T-helper 1 cell treated with Interleukin-12 subunit alpha and Interleukin-12 subunit beta and Interleukin-4 antibody, amounts not matched to agents 30 μg/mL and 1 μg/mL, for 36 hours (primary cell): ENCODE measurements around the gene MYO15B.

ENCODE experiments used
- H3K27ac Mint-ChIP-seq: one replicate; pipeline ENCODE4 v1.8.0; 2021; ENCODE audit warnings: mild to moderate bottlenecking, mixed read lengths
- H3K27me3 Mint-ChIP-seq: one replicate; pipeline ENCODE4 v1.8.0; 2021; ENCODE audit warnings: low read depth, mixed read lengths
- H3K36me3 Mint-ChIP-seq: one replicate; pipeline ENCODE4 v1.8.0; 2021; ENCODE audit warnings: low read depth, mixed read lengths
- H3K4me1 Mint-ChIP-seq: one replicate; pipeline ENCODE4 v1.8.0; 2021; ENCODE audit warnings: low read depth, mixed read lengths
- H3K4me3 Mint-ChIP-seq: one replicate; pipeline ENCODE4 v1.8.0; 2021; ENCODE audit warnings: mild to moderate bottlenecking, moderate library complexity, mixed read lengths
- H3K9me3 Mint-ChIP-seq: one replicate; pipeline ENCODE4 v1.8.0; 2021; ENCODE audit warnings: mixed read lengths

MYO15B gene

DNA sequence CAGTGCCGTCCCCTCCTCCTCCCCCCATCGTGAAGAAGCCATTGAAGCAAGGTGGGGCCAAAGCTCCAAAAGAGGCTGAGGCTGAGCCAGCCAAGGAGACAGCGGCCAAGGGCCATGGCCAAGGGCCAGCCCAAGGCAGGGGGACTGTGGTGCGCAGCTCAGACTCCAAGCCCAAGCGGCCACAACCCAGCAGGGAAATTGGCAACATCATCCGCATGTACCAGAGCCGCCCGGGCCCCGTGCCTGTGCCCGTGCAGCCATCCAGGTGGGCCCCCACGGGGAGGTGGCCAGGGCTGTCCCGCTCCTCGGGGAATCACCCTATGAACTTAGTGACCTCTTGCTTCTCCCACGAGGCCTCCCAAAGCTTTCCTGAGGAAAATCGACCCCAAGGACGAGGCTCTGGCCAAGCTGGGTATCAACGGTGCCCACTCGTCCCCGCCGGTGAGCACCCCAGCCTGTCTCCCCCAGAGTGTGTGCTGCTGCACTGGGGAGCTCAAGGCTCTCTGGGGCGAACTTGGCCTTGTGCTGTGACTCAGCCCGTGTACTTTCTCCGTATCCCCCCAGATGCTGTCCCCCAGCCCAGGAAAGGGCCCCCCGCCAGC is 29.0 kb downstream of the MYO15B start:
- Mint-ChIP-seq H3K36me3 (no peaks in the 10 kb centered on the region), H3K4me3 (no peak overlapping the region), H3K27me3 (no peaks in the 10 kb centered on the region), H3K9me3 (no peaks in the 10 kb centered on the region), H3K27ac (no peak overlapping the region), H3K4me1 (no peaks in the 10 kb centered on the region)

DNA sequence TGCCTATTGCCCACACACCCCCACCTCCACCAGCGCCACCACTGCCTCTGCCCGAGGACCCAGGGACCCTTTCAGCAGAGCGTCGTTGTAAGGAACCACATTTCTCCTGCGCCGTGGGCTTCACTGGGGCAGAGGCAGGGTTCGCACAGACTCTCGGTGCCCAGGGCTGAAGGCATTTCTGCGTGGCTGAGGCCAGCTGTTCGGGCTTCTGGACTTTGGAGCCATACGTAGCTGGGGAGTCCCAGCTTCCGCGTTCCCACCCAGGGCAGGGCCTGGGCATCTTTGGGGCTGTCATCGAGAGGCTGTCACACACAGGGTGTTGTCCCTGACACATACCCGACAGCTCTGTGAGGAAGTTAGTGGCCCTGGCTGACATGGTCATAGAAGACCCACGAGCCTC is 29.6 kb downstream of the MYO15B start:
- no peaks in the 10 kb centered on the region for H3K27me3 Mint-ChIP-seq
- no peak overlapping the region for H3K4me3 Mint-ChIP-seq
- no peaks in the 10 kb centered on the region for H3K9me3 Mint-ChIP-seq
- no peaks in the 10 kb centered on the region for H3K36me3 Mint-ChIP-seq
- H3K27ac Mint-ChIP-seq: no peak overlapping the region
- H3K4me1 Mint-ChIP-seq: no peaks in the 10 kb centered on the region

DNA sequence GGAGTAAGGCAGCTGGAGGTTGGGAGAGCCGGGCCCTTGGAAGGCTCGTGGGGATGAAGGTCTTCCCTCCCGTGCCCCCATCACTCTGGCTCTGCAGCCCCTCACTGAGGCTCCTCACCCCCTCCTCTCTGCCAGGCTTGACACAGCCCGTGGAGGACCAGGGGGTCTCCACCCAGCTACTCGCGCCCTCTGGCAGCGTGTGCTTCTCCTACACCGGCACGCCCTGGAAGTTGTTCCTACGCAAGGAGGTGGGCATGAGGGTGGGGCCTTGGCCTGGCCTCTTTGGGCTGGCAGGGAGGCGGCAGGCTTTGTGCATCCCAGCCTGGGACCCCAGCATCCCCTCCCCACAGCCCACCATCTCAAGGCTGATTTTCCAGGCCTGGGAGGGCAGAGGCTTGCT is 30.1 kb downstream of the MYO15B start:
- Mint-ChIP-seq H3K9me3 (no peaks in the 10 kb centered on the region), H3K27ac (no peak overlapping the region), H3K4me3 (no peak overlapping the region)

DNA sequence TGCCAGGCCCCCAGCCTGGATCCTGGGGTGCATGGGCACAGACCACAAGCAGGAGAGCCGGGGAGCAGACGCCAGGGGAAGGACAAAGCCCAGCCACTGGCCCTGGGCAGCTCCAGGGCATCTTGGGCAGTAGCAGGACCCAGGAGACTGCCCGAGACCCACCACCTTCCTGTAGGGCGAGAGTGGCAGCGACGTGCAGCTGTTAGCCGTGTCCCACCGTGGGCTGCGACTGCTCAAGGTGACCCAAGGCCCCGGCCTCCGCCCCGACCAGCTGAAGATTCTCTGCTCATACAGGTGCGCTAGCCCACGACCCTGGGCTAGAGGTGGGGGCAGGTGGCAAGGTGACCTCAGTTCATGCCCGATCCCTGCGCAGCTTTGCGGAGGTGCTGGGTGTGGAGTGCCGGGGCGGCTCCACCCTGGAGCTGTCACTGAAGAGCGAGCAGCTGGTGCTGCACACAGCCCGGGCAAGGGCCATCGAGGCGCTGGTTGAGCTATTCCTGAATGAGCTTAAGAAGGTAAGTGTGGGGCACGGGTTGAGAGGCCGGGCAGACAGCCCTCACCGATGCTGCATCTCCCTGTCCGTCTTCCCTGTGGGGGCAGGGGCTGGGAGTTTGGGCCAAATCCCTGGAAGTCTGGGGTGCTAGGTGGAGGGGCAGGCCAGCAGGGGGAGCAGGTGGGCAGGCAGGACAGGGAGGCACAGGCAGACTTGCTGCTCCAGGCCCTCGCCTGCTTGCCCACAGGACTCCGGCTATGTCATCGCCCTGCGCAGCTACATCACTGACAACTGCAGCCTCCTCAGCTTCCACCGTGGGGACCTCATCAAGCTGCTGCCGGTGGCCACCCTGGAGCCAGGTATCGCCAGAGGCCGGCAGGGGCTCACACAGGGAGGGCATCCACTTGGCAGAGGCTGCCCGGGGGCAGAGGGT is 32.2 kb downstream of the MYO15B start:
- Mint-ChIP-seq H3K4me1 (no peaks in the 10 kb centered on the region), H3K36me3 (no peaks in the 10 kb centered on the region), H3K4me3 (no peak overlapping the region), H3K27ac (no peak overlapping the region), H3K27me3 (no peaks in the 10 kb centered on the region), H3K9me3 (no peaks in the 10 kb centered on the region)

More for the DNA sequence above, 30.1 kb downstream of the MYO15B start:
- H3K27me3 Mint-ChIP-seq: no peaks in the 10 kb centered on the region
- no peaks in the 10 kb centered on the region for H3K36me3 Mint-ChIP-seq
- H3K4me1 Mint-ChIP-seq: no peaks in the 10 kb centered on the region

DNA sequence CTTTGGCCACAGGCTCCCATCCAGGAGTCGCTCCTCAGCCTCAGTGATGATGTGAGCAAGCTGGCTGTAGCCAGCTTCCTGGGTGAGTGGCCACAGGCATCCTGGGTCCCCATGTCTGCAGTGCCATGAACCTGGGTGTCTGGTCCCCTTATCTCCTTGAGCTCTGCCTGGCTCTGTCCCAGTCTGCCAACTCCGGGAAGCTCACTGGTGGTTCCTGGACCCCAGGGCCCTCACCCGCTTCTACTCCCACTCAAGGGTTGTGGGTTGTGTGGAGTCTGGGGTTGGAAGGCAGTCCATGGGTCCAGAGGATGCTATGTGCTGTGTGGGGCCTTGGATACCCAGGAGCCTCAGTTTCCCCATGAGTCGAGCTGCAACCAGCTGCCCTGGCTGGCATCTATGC is 33.9 kb downstream of the MYO15B start:
- Mint-ChIP-seq H3K9me3 (no peaks in the 10 kb centered on the region), H3K4me1 (no peaks in the 10 kb centered on the region), H3K27me3 (no peaks in the 10 kb centered on the region), H3K27ac (no peak overlapping the region), H3K4me3 (no peak overlapping the region), H3K36me3 (no peaks in the 10 kb centered on the region)

DNA sequence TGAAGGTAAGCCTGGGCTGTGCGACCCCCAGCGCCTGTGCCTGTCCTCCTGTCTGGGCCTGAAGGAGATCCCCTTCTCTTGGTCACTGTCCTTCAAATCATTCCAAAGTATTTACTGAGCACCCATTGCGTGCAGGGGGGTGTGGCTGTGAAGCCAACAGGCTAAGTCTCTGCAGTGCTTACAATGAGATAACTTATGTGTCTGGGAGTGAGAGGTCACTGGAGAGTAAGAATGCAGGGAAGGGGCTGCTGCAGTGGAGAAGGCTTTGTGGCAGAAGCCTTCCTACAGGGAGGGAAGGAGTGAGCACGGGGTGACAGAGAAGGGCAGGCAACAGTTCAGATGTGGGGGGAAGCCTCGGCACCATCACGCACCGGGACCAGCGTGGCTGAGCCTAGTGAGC is 34.5 kb downstream of the MYO15B start:
- no peaks in the 10 kb centered on the region for H3K9me3 Mint-ChIP-seq
- H3K27me3 Mint-ChIP-seq: no peaks in the 10 kb centered on the region
- no peak overlapping the region for H3K4me3 Mint-ChIP-seq
- H3K27ac Mint-ChIP-seq: no peak overlapping the region
- no peaks in the 10 kb centered on the region for H3K4me1 Mint-ChIP-seq
- no peaks in the 10 kb centered on the region for H3K36me3 Mint-ChIP-seq

DNA sequence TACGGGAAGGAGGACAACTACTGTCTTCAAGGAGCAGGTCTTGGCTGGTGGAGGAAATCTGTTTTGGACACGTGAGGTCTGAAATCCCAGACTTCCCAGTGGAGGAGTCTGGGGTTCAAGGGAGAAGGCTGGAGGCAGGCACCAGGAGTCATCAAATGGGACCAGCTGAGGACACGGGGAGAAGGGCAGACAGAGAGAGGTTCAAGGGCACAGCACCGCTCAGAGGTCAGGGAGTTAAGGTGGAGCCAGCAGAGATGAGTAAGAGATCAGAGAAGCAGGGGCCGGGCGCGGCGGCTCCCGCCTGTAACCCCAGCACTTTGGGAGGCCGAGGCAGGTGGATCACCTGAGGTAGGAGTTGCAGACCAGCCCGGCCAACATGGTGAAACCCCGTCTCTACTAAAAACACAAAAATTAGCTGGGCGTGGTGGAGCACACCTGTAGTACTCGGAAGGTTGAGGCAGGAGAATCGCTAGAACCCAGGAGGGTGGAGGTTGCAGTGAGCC is 35.2 kb downstream of the MYO15B start:
- Mint-ChIP-seq H3K4me1 (no peaks in the 10 kb centered on the region), H3K36me3 (no peaks in the 10 kb centered on the region), H3K9me3 (no peaks in the 10 kb centered on the region), H3K27ac (no peak overlapping the region), H3K4me3 (no peak overlapping the region), H3K27me3 (no peaks in the 10 kb centered on the region)

DNA sequence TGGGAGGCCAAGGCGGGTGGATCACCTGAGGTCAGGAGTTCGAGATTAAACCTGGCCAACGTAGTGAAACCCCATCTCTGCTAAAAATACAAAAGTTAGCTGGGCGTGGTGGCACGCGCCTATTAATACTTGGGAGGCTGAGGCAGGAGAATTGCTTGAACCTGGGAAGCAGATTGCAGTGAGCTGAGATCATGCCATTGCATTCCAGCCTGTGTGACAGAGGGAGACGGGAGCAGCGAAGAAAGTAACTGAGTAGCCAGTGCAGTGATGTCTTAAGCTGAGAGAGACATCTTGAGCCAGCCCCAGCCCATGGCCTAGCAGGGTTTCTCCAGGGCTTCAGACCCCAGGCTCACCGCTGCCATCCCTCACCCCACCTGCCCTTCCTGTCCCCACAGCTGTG is 35.8 kb downstream of the MYO15B start:
- H3K9me3 Mint-ChIP-seq: no peaks in the 10 kb centered on the region
- H3K36me3 Mint-ChIP-seq: no peaks in the 10 kb centered on the region
- no peaks in the 10 kb centered on the region for H3K27me3 Mint-ChIP-seq
- no peak overlapping the region for H3K27ac Mint-ChIP-seq
- H3K4me1 Mint-ChIP-seq: no peaks in the 10 kb centered on the region
- H3K4me3 Mint-ChIP-seq: no peak overlapping the region

DNA sequence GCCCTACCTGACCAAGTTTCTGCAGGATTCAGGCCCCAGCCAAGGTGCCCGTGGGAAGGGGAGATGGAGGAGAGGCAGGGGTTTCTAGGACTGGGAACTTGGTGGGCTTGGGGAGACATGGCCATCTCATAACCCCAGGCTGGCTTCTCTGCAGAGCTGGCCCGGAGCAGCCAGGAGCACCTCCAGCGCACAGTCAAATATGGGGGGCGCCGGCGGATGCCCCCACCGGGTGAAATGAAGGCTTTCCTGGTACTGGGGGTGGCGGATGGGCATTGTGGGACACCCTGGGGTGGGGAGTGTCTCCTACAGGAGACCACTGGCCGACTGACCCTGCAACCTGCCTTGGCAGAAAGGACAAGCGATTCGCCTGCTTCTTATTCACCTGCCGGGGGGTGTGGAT is 36.4 kb downstream of the MYO15B start:
- H3K4me1 Mint-ChIP-seq: no peaks in the 10 kb centered on the region
- no peak overlapping the region for H3K4me3 Mint-ChIP-seq
- H3K36me3 Mint-ChIP-seq: no peaks in the 10 kb centered on the region
- H3K27me3 Mint-ChIP-seq: no peaks in the 10 kb centered on the region
- H3K27ac Mint-ChIP-seq: no peak overlapping the region
- H3K9me3 Mint-ChIP-seq: no peaks in the 10 kb centered on the region

DNA sequence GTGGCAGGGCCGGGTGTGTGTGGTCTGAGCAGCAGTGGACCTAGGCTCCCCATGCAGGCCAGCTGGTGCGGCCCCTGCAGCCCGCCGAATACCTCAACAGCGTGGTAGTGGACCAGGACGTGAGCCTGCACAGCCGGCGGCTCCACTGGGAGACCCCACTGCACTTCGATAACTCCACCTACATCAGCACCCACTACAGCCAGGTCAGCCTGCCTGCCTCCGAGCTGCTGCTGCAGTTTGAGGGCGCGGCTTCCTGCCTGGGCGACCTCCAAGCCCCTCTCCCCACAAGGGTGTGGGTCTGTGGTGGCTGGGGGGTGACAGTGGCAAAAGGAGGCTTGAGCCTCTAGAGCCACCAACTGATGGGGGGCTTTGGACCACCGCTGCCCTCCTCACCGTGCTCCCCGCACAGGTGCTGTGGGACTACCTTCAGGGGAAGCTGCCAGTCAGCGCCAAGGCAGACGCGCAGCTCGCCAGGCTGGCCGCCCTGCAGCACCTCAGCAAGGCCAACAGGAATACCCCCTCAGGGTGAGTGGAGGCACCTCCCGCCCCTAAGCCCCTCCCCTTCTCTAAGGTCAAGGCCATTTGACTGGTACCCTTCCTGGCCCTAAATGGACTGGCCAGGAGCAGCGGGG is 37.2 kb downstream of the MYO15B start:
- H3K4me1 Mint-ChIP-seq: no peaks in the 10 kb centered on the region
- no peaks in the 10 kb centered on the region for H3K36me3 Mint-ChIP-seq
- H3K4me3 Mint-ChIP-seq: no peak overlapping the region
- no peaks in the 10 kb centered on the region for H3K27me3 Mint-ChIP-seq
- no peaks in the 10 kb centered on the region for H3K9me3 Mint-ChIP-seq
- H3K27ac Mint-ChIP-seq: no peak overlapping the region

DNA sequence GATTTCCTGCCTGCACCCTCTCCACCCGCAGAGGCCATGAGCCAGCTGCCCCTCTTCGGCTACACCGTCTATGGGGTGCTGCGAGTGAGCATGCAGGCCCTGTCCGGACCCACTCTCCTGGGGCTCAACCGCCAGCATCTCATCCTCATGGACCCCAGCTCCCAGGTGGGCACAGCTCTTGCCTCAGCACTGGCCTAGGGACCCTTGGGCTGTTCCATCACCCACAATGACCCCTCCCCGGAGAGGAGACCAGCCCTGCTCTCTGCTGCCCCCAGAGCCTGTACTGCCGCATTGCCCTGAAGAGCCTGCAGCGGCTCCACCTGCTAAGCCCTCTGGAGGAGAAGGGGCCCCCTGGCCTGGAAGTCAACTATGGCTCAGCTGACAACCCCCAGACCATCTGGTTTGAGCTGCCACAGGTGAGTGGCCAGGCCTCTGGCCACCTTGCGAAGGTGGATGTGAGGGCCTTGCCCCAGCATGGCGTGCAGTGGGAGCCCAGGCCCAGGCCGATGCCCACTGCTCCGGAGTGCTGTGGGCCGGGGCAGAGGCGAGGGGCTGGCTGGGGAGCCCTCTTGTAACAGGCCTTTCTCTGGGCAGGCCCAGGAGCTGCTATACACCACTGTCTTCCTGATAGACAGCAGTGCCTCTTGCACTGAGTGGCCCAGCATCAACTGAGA is 38.4 kb downstream of the MYO15B start:
- no peaks in the 10 kb centered on the region for H3K4me1 Mint-ChIP-seq
- H3K27ac Mint-ChIP-seq: no peak overlapping the region
- H3K36me3 Mint-ChIP-seq: no peaks in the 10 kb centered on the region
- no peak overlapping the region for H3K4me3 Mint-ChIP-seq
- H3K9me3 Mint-ChIP-seq: no peaks in the 10 kb centered on the region
- H3K27me3 Mint-ChIP-seq: no peaks in the 10 kb centered on the region

DNA sequence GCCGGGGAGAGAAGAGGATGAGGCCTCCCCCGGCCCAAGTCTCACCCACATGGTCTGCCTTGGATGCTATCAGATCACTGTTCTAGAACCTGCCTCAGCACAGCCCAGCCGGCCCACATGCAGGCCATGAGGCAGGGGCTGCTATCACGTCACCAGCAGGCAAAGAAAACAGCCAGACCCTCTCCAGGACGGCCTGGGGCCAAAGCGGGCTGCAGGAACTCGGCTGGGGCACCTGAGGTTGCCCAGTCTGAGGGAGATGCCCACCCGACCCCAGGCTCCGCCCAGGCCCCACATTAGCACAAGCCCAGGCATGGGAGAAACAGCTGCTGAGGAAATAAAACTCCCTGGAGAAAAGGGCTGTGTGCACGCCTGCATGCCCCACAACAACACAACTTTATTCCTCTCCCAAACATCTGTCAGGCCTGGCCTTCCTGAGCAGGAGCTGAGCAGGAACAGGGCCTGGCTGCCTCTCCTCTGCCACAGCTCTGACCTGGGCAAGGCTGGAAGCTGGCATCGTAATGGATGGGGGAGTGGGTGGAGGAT is 39.0 kb downstream of the MYO15B start:
- H3K36me3 Mint-ChIP-seq: no peaks in the 10 kb centered on the region
- no peaks in the 10 kb centered on the region for H3K9me3 Mint-ChIP-seq
- no peaks in the 10 kb centered on the region for H3K27me3 Mint-ChIP-seq
- H3K4me1 Mint-ChIP-seq: no peaks in the 10 kb centered on the region
- no peak overlapping the region for H3K4me3 Mint-ChIP-seq
- H3K27ac Mint-ChIP-seq: no peak overlapping the region

DNA sequence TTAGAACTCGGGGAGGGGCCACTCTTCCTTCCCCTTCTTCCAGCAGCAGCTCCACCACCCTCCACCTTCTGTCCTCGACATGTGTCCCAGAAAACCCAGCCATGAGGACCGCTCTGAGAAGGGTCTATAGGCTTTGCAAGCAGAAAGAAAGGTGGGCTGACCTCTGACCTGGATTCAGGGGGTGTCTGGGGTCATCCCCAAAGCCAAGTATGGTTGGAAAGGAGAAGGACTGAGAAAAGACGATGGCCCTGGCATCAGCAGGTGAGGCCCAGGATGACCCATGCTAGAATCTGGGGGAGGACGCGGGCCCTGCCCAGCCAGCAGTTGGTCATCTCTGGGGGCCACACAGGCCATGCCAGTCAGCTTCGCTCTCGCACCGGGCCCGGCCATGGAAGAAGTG is 39.5 kb downstream of the MYO15B start:
- Mint-ChIP-seq H3K4me3 (no peak overlapping the region), H3K27me3 (no peaks in the 10 kb centered on the region), H3K4me1 (no peaks in the 10 kb centered on the region), H3K36me3 (no peaks in the 10 kb centered on the region), H3K27ac (no peak overlapping the region), H3K9me3 (no peaks in the 10 kb centered on the region)

DNA sequence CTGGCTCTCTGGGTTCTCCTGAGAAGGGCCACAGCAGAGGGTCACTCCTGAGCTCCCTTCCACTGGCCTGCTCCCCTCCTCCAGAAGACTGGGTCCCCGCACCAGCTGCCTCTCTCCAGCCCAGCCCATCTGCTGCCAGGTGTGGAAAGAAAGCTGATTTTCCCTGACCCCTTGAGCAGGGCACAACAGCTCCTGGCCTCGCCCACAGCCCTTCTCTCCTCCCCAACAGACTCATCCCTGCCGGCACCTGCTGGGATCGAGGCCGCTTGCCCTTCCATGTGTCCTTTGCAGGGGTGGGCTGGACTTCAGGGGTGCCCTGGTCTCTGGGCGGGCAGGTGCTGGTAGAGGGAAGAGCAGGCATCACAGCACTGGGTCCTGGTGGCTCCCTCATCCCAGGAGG is 40.8 kb downstream of the MYO15B start:
- no peak overlapping the region for H3K27ac Mint-ChIP-seq
- H3K4me1 Mint-ChIP-seq: no peaks in the 10 kb centered on the region

More for the DNA sequence above, 40.8 kb downstream of the MYO15B start:
- H3K27me3 Mint-ChIP-seq: no peaks in the 10 kb centered on the region
- H3K9me3 Mint-ChIP-seq: no peaks in the 10 kb centered on the region
- H3K36me3 Mint-ChIP-seq: no peaks in the 10 kb centered on the region
- no peak overlapping the region for H3K4me3 Mint-ChIP-seq
